ENCODE results near the gene DOCK8. TPM values are rescaled to one million over a fixed set of nuclear protein-coding genes. Genes with fewer than 3 reads are reported as not detected.

DOCK8 gene
- total RNA-seq, 2 experiments from 2014 or later = 59.0 to 145 TPM

DNA sequence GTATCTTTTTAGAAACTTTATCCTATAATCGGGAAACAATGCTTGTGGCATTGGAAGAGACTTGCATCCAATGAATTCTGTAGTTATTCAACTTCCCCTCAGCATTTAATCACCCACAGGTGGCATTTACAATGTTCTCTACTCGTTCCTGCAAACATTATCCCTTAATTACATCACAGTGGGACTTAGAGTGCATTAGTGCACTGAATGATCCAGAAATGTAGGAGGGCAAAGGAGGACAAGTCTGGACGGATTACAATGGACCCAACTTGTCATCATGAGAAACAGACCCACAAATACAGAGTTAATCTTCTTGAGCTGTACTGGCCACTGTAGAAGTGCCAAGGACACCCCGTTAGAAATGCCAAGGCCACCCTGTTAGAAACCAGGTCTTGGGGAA, 129.1 kb downstream of the DOCK8 start:
- intact Hi-C loops (cut with micrococcal nuclease; ENCODE audit: unreplicated experiment) = no loop called here
- H3K9me2 ChIP-seq (ENCODE audit: insufficient read depth, low read length) = no peaks in the 10 kb centered on the region
- H3K4me1 ChIP-seq (ENCODE audit: insufficient read depth, low read length, poor library complexity, severe bottlenecking) = no peaks in the 10 kb centered on the region

DNA sequence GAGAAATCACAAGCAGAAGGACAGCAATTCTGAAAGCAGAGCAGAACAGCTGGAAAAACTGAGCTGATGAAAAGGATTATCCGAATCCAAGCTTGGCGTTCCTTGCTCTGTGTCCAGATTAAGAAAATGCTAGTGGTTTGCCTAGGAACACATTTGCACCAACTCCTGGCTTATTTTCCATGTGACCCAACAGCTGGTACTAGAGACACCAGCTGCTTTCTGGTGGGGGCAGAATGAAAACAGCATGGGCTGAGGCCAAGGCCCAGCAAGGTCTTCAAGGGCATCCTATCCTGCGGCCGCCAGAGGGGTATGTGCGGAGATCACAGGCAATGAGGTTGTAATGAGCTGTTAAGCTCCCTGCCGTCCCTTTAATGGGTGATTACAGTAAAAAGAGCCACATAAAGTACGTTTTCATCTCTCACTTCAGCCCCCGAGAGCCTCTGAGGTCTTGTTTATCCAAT, 131.5 kb downstream of the DOCK8 start:
- POLR2A ChIA-PET = no interaction called here
- no peak overlapping the region for H3K4me3 ChIP-seq (ENCODE audit: low read depth, low read length, poor library complexity, severe bottlenecking)
- H3K4me2 ChIP-seq (ENCODE audit: low read length) = no peak overlapping the region
- no peaks in the 10 kb centered on the region for H3K9me3 ChIP-seq (ENCODE audit: low read length)
- no peaks in the 10 kb centered on the region for H3K4me1 ChIP-seq (ENCODE audit: insufficient read depth, low read length, poor library complexity, severe bottlenecking)
- H4K20me1 ChIP-seq (ENCODE audit: insufficient read depth, low read length) = no peaks in the 10 kb centered on the region
- H3K27ac ChIP-seq (ENCODE audit: low read depth, low read length, poor library complexity, severe bottlenecking) = no peak overlapping the region
- H3K36me3 ChIP-seq (ENCODE audit: insufficient read depth, low read length) = peaks cover 90% of the 10 kb centered on the region
- H2AFZ ChIP-seq (ENCODE audit: low read length) = no peak overlapping the region
- H3K9me2 ChIP-seq (ENCODE audit: insufficient read depth, low read length) = no peaks in the 10 kb centered on the region
- CTCF ChIA-PET (ENCODE audit: unreplicated experiment) = no interaction called here
- DNase-seq (ENCODE audit: low spot score) = no peak
- no peaks in the 10 kb centered on the region for H3K79me2 ChIP-seq (ENCODE audit: insufficient read depth, low read depth, low read length)
- no peak for TF ChIP-seq EZH2phosphoT487 (IDR thresholded peaks at IDR 0.05; ENCODE audit: borderline replicate concordance, low read depth, low read length)
- TF ChIP-seq, protein P1, sequence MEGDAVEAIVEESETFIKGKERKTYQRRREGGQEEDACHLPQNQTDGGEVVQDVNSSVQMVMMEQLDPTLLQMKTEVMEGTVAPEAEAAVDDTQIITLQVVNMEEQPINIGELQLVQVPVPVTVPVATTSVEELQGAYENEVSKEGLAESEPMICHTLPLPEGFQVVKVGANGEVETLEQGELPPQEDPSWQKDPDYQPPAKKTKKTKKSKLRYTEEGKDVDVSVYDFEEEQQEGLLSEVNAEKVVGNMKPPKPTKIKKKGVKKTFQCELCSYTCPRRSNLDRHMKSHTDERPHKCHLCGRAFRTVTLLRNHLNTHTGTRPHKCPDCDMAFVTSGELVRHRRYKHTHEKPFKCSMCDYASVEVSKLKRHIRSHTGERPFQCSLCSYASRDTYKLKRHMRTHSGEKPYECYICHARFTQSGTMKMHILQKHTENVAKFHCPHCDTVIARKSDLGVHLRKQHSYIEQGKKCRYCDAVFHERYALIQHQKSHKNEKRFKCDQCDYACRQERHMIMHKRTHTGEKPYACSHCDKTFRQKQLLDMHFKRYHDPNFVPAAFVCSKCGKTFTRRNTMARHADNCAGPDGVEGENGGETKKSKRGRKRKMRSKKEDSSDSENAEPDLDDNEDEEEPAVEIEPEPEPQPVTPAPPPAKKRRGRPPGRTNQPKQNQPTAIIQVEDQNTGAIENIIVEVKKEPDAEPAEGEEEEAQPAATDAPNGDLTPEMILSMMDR (conservative IDR thresholded peaks at IDR 0.05; ENCODE audit: low read length) = no peak
- intact Hi-C loops (cut with micrococcal nuclease; ENCODE audit: unreplicated experiment) = no loop called here
- BruUV-seq (replicated peaks) = no TSS peak

More for the DNA sequence above, 129.1 kb downstream of the DOCK8 start:
- ChIA-PET POLR2A (interaction anchor here (0.6 kb wide), 1 partner anchor 48 kb away, joined by 3 read pairs; no protein-coding TSS in a partner anchor), CTCF (ENCODE audit: unreplicated experiment) (no interaction called here)
- H4K20me1 ChIP-seq (ENCODE audit: insufficient read depth, low read length) = no peaks in the 10 kb centered on the region
- no peak overlapping the region for H3K4me3 ChIP-seq (ENCODE audit: low read depth, low read length, poor library complexity, severe bottlenecking)
- H3K9me3 ChIP-seq (ENCODE audit: low read length) = no peaks in the 10 kb centered on the region
- peaks cover 88% of the 10 kb centered on the region for H3K36me3 ChIP-seq (ENCODE audit: insufficient read depth, low read length)
- TF ChIP-seq EZH2phosphoT487 (IDR thresholded peaks at IDR 0.05; ENCODE audit: borderline replicate concordance, low read depth, low read length) = no peak
- TF ChIP-seq, protein P1 (conservative IDR thresholded peaks at IDR 0.05; ENCODE audit: low read length) = no peak
- no peak overlapping the region for H3K27ac ChIP-seq (ENCODE audit: low read depth, low read length, poor library complexity, severe bottlenecking)
- no peak overlapping the region for H2AFZ ChIP-seq (ENCODE audit: low read length)
- no TSS peak for BruUV-seq (replicated peaks)
- no peak overlapping the region for H3K4me2 ChIP-seq (ENCODE audit: low read length)
- H3K79me2 ChIP-seq (ENCODE audit: insufficient read depth, low read depth, low read length) = no peaks in the 10 kb centered on the region
- no peak for DNase-seq (ENCODE audit: low spot score)

DNA sequence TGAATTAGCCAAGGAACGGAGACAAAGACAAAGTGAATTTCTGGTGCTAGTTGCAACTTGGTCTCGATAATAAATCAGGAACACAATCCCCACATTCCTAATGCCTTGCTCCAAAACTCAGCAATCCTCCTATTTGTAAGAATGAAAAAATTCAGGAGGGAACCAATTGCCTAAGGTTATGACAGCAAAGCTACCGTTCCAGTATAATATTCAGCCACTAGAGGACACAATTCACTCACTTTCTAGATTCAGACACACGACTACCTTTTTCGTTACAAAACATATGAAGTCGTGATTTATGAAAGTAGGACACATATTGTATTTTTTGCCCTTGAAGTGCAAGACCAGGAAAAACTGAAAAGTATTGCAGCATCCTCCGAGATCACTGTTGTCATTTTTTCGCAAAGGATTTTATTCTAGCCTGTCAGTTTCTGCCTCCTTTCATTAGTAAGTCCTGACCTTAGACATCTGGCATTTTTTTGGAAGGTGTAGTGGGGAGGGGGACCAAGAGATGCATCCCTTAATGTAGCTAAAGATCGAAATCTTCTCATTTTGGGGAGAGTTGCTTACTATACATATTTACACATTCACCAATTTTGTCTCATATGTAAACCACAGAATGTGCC, 133.1 kb downstream of the DOCK8 start:
- Histone ChIP-seq H3K36me3 (ENCODE audit: insufficient read depth, low read length) (peaks cover 88% of the 10 kb centered on the region), H3K79me2 (ENCODE audit: insufficient read depth, low read depth, low read length) (no peaks in the 10 kb centered on the region), H2AFZ (ENCODE audit: low read length) (no peak overlapping the region), H3K4me3 (ENCODE audit: low read depth, low read length, poor library complexity, severe bottlenecking) (no peak overlapping the region), H3K4me1 (ENCODE audit: insufficient read depth, low read length, poor library complexity, severe bottlenecking) (no peaks in the 10 kb centered on the region), H4K20me1 (ENCODE audit: insufficient read depth, low read length) (no peaks in the 10 kb centered on the region), H3K4me2 (ENCODE audit: low read length) (no peak overlapping the region), H3K9me3 (ENCODE audit: low read length) (no peaks in the 10 kb centered on the region), H3K27ac (ENCODE audit: low read depth, low read length, poor library complexity, severe bottlenecking) (no peak overlapping the region), H3K9me2 (ENCODE audit: insufficient read depth, low read length) (no peaks in the 10 kb centered on the region)
- intact Hi-C loops (cut with micrococcal nuclease; ENCODE audit: unreplicated experiment) = loop anchor here (1.0 kb wide), 1 partner anchor 417 kb away; no protein-coding TSS in a partner anchor
- BruUV-seq (replicated peaks) = no TSS peak
- ChIA-PET CTCF (ENCODE audit: unreplicated experiment) (no interaction called here), POLR2A (interaction anchor here (0.6 kb wide), 1 partner anchor 45 kb away, joined by 4 read pairs; no protein-coding TSS in a partner anchor)
- DNase-seq (ENCODE audit: low spot score) = peak; percentile 28
- TF ChIP-seq, protein P1 (conservative IDR thresholded peaks at IDR 0.05; ENCODE audit: low read length) = peak; percentile 74
- no peak for TF ChIP-seq EZH2phosphoT487 (IDR thresholded peaks at IDR 0.05; ENCODE audit: borderline replicate concordance, low read depth, low read length)
